Stimulated activated CD8-positive, alpha-beta memory T cell treated with anti-CD3 and anti-CD28 coated beads, Interleukin-4, amount 100 ng/mL, for 4 hours (primary cell): Measurements from ENCODE around the gene ARFIP1.
"Not testable (repeated sequence)": the region's sequence is repeated elsewhere in the genome, so short reads cannot be mapped to it uniquely, and the experiment has no call there.

ENCODE experiments used
- DNase-seq, 2 donors: peaks; one replicate each; pipeline ENCODE4 v3.0.0-alpha.2; 2020; ENCODE audit warnings: low read depth in 2 of 2, low spot score in 1 of 2

The ARFIP1 gene

DNA sequence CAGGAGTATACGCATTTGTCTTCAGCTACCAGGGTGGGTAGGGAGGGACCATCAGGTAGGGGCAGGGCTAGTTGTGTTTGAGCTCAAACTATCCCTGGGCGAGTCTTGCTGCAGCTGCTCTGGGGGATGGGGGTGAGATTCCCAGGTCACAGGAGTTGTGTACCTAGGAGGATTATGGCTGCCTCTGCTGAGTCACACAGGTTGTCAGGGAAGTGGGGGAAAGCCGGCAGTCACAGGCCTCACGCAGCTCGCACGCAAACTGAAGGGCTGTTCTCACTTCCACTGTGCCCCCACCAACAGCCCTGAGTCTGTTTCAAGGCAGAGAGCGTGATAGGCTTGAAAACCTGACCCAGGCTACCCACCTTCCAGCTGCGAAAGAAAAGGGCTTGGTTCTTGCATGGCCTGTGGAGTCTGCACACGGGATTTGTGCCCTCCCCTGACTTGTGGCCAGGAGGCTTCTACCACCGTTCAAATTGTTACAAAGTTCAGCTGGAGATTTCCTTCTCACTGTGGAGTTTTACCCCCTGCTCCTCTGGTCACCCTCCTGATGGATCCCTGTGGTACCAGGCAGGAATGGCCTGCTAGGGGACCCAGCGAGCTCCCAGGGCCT lies 63.8 kb downstream of the ARFIP1 start:
- no peak for DNase-seq

DNA sequence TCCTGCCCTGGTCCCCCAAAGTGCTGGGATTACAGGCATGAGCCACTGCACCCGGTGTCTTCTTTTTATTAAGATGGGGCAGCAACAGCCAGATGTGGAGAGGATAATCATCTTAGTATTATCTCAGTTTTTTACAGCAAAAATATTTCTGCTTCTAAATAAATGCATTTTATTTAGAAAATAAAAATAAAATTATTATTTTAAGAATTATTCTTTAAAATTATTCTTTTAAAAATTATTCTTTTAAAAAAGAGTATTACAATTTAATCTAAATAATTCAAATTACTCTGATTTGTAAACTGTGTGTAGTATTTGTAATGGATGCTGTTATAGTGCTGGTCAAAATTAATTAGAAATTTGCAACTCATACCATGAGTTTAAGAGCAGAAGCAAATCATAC lies 67.6 kb downstream of the ARFIP1 start:
- DNase-seq: no peak

DNA sequence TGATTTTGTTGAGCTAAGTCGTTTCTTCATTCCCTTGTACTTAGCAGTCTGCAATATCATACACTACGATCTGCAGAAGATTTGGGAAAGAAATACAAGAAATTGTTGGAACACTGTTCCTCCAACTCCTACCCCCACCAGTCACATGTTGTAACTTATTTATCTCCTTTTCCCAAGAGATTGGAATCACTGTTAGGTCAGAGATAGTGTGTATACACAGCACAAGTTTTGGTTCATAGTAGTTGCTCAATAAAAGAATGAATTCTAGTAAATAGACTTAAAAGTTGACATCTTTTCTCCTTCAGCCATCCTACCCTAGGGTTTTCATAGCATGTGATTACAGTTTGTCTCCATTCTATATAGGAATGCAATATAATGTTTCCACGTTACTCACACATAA lies 68.8 kb downstream of the ARFIP1 start:
- no peak for DNase-seq

DNA sequence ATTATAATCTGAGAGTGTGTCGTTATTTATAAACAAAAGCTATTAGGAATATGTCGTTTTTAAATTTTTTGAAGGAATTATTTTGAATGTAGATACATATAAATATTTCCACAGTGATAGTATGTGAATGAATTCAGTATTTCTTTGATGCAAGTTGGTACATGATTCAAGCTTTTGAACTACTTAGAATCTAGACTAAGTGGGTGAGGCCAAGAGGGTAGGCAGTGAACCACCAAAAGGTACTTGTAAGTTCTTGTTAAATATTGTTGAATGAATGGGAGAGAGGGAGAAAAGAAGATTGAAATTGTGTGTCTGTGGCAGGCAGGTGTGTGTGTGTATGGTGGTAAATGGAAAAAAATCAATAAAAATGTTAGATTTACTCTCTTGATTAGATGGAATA lies 69.6 kb downstream of the ARFIP1 start:
- no peak for DNase-seq

DNA sequence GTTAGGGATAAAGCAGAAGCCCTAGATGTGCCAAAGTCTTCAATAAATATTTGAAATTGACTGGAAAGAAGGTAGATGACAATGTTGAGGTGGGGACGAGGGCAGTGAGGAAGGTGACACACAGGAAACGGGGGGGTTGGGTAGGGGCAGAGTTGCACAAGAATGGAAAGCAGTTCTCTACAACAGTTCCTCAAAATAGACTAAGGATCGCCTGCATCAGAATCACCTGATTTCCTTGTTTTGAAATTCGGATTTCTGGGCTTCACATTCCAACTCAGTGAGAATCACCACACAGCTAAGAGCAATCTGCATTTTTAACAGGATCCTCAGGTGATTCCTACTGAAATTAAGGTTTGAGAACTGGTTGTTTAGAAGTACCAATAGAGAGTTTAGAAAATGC lies 70.6 kb downstream of the ARFIP1 start:
- no peak for DNase-seq

DNA sequence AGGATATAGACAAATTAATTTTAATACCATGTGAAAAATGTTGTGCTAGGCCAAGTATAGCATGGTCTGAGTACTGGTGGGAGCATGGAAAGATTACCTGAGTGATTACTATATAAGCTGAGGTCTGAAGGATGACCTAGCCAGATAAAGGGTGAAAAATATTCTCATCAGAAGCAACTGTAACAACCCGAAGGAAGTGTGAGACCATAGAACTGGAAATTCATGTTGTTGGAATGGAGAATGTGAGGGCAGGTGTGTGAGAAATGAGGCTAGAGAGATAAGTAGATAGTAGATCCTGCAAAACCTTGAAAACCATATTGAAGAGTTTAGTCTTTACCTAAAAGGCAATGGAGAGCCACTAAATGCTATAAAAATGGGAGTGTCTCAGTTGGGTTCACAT lies 71.5 kb downstream of the ARFIP1 start:
- DNase-seq: no peak

DNA sequence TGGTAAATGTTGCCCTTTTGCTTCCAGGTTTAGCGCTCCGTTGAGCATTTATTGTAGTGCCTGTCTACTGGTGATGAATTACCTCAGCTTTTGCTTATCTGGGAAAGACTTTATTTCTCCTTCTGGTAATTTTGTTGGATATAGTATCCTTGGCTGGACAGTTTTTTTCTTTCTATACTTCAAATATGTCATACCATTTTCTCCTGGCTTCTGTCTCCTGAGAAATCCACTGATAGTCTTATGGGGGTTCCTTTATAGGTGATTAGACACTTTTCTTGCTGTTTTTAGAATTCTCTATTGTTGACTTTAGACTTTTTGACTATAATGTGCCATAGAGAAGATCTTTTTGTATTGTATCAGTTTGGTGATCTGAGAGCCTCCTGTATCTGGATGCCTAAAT lies 73.5 kb downstream of the ARFIP1 start:
- DNase-seq: no peak

DNA sequence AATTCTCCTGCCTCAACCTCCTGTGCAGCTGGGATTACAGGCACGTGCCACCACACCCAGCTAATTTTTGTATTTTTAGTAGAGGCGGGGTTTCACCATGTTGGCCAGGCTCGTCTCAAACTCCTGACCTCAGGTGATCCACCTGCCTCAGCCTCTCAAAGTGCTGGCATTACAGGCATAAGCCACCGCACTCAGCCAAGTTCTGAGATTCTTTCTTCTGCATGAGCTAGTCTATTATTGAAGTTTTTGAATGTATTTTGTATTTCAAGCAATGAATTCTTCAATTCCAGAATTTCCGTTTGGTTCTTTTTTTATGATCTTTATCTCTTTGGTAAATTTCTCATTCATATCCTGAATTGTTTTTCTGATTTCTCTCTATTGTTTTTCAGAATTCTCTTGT lies 74.3 kb downstream of the ARFIP1 start:
- DNase-seq: not testable (repeated sequence)

DNA sequence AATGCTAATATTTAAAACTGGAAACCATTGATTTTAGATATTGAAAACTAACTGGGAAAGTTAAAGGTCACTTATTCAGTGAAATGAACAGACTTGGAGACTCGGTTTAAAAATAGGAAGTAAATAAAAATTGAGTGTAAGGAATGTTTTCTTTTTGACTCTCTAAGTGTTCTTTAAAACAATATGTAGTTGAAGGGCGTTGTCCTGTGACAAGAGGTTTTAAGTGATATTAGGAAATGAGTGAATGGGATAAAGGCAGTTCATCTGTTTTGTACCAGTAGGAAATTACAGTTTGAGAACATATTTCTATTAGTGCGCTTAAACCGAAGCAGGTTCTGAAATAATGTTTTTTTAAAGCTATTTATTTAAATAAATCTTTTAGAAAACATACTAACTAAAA lies 77.2 kb downstream of the ARFIP1 start:
- no peak for DNase-seq

DNA sequence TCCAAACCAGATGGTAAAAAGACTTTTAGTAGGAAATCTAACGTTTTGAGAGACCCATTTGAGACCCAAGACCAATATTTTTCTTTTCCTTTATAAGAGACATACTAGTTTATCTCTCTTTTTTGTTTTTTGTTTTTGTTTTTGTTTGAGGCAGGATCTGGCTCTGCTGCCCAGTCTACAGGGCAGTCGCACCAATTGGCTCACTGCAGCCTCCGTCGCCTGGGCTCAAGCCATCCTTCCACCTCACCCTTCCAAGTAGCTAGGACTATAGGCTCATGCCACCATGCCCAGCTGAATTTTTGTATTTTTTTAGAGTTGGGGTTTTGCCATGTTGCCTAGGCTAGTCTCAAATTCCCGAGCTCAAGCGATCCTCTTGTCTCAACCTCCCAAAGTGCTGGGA lies 79.2 kb downstream of the ARFIP1 start:
- no peak for DNase-seq

DNA sequence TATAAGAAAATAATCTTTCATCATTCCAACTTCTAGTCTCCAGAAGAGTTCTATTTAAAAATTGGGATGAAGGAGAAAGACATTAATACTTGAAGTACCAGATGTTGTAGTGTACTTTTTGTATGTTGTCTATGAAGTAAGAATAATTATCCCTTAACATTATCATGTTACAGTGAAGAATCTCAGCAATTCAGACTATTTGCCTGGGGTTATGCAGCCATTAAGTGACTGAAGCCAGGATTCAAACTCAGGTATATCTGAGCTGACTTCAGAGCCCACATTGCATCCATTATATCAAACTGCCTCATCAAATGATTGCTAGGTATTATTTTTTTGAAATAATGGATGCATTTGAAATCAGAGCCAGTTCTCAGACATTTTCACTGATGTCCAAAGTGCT lies 80.3 kb downstream of the ARFIP1 start:
- DNase-seq: no peak

DNA sequence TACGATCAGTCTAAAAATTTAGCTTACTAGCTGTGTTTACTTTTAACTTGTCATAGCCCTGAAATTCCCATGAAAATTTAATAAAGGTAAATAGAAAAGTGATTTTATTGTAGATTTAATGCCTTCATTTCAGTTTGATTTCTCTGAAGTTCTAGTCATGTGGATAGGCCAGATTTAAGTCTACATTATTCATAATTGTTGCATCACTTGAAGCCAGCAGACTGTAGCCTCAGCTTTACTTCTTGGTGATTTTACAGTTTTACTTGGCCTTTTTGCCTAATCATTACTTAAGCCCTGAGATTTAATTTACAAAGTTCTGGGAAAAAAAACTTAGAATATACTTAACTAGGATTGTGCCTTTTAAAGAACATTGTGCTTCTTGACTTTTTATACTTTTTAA lies 82.9 kb downstream of the ARFIP1 start:
- no peak for DNase-seq

DNA sequence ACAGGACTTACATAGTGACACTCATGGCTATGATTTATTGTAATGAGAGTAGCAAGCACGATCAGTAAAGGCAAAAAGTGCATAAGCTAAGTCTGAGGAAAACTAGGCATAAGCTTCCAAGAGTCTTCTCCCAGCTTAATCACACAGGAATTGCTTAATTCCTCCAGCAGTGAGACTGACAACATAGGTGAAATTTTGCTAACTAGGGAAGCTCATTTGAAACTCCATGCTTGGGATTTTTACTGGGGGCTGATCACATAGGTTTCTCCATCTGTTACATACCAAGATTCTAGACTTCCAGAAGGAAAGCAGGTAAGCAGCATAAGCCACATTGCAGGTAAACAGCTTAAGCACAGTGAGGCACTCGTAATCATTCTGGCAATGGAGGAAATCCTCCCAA lies 84.6 kb downstream of the ARFIP1 start:
- no peak for DNase-seq

DNA sequence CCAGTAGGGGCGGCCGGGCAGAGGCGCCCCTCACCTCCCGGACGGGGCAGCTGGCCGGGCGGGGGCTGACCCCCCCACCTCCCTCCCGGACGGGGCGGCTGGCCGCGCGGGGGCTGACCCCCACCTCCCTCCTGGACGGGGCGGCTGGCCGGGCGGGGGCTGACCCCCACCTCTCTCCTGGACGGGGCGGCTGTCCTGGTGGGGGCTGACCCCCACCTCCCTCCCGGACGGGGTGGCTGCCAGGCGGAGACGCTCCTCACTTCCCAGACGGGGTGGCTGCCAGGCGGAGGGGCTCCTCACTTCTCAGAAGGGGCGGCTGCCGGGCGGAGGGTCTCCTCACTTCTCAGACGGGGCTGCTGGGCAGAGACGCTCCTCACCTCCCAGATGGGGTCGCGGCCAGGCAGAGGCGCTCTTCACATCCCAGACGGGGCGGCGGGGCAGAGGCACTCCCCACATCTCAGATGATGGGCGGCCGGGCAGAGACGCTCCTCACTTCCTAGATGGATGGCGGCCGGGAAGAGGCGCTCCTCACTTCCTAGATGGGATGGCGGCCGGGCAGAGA lies 86.8 kb downstream of the ARFIP1 start:
- not testable (repeated sequence) for DNase-seq

DNA sequence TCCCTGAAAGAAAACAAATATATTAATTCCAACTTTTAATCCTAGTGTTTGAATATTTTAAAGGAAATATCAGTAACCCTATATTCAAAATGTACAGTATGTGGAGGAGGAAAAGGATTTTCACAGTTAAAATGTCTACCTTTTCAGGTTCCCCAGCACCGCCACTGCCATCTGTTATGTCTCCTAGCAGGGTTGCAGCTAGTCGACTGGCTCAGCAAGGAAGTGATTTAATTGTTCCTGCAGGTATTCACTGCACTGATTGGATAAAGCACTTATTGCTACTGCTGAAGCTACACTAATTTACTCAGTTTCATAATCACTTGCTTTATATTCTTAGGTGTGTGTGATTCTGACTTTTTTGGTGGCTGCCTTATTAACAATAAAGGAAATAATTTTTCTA lies 90.9 kb downstream of the ARFIP1 start:
- no peak for DNase-seq

DNA sequence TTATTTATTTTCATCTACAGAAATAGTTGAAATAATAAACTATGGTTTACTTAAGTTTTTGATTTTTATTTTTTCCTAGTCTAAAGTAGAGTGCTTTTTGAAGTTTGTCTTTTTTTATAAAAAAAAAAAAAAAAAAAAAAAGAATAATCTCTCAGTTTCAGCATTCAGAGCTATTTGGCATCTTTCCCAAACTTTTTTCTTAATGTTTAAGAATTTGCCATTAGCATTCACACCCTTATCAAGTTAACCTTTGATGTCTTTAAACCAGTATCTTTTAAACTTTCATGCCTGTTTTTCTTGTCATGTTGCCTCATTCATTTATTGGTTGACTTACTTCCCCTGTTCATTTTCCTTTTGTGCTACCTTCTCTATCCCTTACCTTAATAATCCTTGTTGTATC lies 95.5 kb downstream of the ARFIP1 start:
- DNase-seq: no peak

DNA sequence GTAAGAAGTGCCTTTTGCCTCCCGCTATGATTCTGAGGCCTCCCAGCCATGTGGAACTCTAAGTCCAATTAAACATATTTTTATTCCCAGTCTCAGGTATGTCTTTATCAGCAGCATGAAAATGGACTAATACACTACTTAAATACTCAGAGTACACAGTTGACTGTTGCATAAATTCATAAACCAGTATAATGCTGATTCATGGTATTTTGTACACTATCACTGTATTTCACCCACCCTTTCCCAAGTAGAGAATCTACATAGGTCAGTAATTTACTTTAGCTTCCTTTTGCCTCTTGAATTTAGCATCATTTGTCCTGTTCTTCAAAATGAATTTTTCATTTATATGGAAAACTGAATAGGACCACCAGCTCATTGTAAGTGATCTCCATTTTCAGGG lies 98.1 kb downstream of the ARFIP1 start:
- DNase-seq: no peak

DNA sequence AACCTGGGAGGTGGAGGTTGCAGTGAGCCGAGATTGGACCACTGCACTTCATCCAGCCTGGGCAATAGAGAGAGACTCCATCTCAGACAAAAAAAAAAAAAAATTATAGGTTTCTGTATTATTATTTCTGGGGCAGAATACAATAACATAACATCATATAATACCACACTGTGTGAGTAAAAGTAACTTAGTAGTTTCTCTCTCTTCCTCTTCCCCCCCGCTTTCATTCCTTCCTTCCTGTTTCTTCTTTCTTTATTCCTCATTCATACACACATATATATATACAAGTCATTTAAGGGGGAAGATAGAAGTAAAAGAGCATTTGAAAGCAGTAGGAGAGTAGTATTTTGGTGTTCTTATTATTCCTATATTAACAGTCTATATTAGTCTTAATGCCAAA lies 100.5 kb downstream of the ARFIP1 start:
- DNase-seq: no peak

DNA sequence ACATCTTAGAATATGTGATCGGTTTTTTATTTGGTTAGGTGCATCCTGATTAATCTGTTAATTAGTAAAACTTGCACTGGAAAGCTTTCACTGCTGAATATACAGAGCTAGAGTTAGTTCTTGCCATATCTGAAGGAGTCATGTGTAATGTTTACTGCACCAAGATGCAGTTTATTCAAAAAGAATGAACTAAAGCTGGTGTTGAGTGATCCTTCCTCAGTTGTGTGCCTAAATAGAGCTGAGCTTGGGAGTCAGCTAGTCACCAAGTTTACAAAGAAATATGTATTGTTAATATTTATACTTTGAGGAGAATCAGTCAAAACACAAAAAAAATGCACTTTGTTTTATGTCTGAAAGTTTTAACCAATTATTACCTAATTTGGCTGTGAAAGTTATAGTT lies 102.2 kb downstream of the ARFIP1 start:
- DNase-seq: no peak

DNA sequence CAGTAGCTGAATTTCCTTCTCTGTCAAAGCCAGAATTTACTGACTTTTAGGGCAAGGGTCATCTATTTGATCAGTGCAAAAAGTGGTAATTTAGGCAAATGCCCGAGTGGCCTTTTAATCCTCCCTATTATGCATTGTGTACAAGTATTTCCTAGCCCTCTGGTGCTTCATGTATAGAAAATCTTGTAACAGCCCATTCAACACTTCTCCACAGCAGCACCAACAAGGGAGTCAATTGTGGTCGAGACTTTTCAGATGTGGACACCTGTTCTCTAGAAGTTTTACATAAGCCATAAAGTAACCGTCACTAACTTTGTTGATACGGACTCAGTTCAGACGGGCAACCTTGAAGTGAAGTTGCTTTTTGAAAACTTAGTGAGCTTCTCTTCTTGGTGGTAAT lies 105.4 kb downstream of the ARFIP1 start:
- DNase-seq: no peak

DNA sequence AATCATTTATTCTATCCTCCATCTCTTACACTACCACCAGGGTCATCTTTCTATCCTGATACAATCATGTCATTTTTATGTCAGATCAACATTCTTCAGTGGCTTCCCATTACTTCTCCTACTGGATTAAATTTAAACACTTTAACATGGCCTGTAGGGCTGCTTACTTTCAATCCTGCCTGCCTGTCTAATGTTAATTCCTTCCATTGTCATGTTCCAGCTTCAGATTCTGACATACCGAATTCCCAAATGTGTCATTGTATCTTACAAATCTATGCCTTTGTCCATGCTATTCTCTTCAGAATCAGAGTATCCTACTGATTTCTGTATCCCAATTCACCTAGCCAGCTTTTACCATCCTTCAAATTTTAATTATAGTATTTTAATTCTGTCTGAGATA lies 106.4 kb downstream of the ARFIP1 start:
- no peak for DNase-seq

DNA sequence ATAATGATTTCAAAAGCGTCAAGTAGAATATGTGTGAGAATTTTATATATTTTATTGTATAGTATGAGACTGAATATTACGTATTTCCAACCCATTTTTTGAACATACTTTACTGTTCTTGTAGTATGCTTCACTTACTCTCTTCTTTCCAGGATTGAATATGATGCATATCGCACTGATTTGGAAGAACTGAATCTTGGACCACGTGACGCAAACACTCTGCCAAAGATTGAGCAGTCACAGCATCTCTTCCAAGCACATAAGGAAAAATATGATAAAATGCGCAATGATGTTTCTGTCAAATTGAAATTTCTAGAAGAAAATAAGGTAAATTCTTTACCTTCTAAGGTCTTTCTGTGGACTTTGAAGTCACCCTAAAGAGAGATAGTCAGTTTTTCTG lies 108.2 kb downstream of the ARFIP1 start:
- no peak for DNase-seq

DNA sequence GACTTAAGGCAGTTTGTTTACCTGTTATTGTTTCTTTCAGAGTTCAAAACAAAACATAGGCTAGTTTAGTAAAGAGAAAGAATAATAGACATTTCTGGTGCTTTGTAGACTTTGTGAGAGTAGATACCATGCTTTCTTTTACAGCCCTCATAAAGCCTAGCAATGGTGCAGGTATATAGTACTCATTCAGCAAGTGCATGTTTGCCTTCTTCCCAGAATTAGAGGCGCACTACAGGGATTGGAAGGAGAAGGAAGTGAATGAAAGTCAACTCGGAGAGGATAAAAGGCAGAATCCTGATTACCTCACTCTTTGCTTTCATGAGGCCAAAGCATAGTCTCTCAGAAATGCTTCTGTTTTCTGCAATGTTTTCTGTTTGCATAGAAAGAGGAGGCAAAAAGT lies 113.2 kb downstream of the ARFIP1 start:
- no peak for DNase-seq

DNA sequence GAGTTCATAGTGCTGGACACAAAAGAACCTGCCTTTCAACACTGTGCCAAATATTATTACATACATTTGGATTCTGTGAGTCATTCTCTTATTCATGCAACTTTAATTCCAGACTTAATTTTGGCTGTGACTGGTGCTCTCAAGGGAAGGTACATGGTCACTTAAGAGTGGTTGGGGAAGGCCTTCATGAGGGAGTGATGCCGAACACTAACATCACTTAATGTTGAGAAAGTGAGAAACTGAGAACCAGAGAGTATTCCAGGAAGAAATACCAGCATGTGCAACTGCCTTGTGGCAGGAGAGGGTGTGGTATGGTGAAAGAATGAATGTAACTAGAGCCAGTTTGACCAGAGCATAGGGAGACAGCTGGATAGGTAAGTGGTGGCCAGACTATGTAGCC lies 114.9 kb downstream of the ARFIP1 start:
- DNase-seq: no peak
